Upper lobe of left lung (tissue), 4 donors: ENCODE measurements around the gene ZDHHC5.

Experiments used
- CTCF ChIP-seq, 6 experiments: fragments of 450-650 bp in 4 of 6; fragments of 200-600 bp in 2 of 6; sonication (generic) in 2 of 6; IDR thresholded peaks; one replicate each; pipeline ENCODE4 v1.5.1; 2016 to 2019; ENCODE audit warnings: antibody characterized with exemption in 6 of 6
- EP300 ChIP-seq, 4 donors: sonication (generic); formaldehyde crosslinking; IDR thresholded peaks; one replicate each; pipeline ENCODE4 v1.5.1; 2017; ENCODE audit warnings: antibody characterized with exemption in 4 of 4, control low read depth in 2 of 4
- POLR2A ChIP-seq, 4 donors: fragments of 450-650 bp; IDR thresholded peaks; one replicate each; pipeline ENCODE4 v1.5.1; 2016 to 2017; ENCODE audit warnings: antibody characterized with exemption in 4 of 4, mild to moderate bottlenecking in 2 of 4
- POLR2AphosphoS5 ChIP-seq, 2 donors: sonication (generic); formaldehyde crosslinking; IDR thresholded peaks; one replicate each; pipeline ENCODE4 v1.5.1; 2017; ENCODE audit warnings: antibody characterized with exemption in 2 of 2

- TF ChIP-seq CTCF (IDR thresholded peaks at IDR 0.05) (no peak), POLR2AphosphoS5 (IDR thresholded peaks at IDR 0.05) (no peak), POLR2A (IDR thresholded peaks at IDR 0.05) (no peak), EP300 (IDR thresholded peaks at IDR 0.05) (no peak)
Measured at GRCh38 chr11:57619331-57619730, 48.6 kb upstream of the ZDHHC5 start.
